ENCODE results near the gene ERFL.

The ERFL gene

DNA sequence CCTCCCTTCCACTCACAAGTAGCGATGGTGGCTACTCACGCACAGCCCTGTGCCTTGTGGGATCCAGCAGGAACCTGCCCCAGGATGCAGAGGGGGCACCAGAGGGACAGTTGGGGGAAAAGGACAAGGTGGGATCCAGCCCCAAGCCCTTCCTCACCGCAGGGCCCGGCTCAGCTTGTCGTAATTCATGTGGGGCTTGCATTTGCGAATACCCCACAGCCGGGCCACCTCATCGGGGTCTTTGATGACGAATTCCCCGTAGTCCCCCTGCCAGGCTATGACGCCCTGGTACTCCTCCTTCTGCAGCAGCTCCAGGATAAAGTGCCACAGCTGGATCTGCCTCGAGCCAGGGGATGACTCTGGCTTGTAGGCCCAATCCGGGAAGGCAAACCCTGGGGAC lies 18.5 kb downstream of the ERFL start:
- TF ChIP-seq, protein P1, sequence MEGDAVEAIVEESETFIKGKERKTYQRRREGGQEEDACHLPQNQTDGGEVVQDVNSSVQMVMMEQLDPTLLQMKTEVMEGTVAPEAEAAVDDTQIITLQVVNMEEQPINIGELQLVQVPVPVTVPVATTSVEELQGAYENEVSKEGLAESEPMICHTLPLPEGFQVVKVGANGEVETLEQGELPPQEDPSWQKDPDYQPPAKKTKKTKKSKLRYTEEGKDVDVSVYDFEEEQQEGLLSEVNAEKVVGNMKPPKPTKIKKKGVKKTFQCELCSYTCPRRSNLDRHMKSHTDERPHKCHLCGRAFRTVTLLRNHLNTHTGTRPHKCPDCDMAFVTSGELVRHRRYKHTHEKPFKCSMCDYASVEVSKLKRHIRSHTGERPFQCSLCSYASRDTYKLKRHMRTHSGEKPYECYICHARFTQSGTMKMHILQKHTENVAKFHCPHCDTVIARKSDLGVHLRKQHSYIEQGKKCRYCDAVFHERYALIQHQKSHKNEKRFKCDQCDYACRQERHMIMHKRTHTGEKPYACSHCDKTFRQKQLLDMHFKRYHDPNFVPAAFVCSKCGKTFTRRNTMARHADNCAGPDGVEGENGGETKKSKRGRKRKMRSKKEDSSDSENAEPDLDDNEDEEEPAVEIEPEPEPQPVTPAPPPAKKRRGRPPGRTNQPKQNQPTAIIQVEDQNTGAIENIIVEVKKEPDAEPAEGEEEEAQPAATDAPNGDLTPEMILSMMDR (conservative IDR thresholded peaks at IDR 0.05; ENCODE audit: control insufficient read depth, insufficient read depth, low read depth, low read length) = no peak
- no peak overlapping the region for H3K4me3 ChIP-seq (ENCODE audit: control insufficient read depth, low read depth, low read length)
- no peak for DNase-seq (ENCODE audit: low read depth)

DNA sequence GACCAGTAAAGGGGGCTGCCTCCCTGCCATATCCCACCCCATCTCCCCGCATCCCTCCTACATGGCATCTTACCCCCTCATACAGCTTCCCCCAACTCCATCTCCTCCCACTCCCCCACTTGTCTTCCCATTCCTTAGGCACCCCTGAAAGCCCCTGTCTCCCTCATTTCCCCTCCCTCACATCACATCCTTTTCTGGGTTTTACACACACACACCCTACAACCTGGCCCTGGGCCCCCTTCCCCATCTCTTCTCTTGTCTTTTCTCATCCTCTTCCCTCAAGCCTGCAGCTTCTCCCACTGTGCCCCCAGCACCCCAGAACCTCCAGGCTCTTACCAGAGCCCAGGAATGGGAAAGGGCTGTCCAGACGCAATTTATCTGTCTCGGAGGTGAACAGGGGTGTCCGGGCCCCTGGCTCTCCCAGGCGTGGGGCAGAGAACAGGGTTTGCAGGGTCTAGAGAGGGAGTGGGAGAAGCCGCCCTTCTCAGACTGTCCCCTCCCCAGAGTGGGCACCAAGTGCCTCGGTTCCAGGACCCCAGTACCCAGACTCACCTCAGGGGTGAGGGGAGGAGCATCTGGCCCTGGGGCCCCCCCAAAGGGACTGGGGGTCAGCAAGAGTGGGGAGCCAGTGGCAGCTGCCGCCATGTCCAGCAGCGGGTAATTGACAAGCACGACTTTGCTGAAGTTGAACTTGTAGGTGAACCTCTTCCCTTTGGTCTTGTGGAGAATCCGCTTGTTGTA lies 19.4 kb downstream of the ERFL start:
- TF ChIP-seq, protein P1 (conservative IDR thresholded peaks at IDR 0.05; ENCODE audit: control insufficient read depth, insufficient read depth, low read depth, low read length) = no peak
- no peak for DNase-seq (ENCODE audit: low read depth)
- H3K4me3 ChIP-seq (ENCODE audit: control insufficient read depth, low read depth, low read length) = no peak overlapping the region

DNA sequence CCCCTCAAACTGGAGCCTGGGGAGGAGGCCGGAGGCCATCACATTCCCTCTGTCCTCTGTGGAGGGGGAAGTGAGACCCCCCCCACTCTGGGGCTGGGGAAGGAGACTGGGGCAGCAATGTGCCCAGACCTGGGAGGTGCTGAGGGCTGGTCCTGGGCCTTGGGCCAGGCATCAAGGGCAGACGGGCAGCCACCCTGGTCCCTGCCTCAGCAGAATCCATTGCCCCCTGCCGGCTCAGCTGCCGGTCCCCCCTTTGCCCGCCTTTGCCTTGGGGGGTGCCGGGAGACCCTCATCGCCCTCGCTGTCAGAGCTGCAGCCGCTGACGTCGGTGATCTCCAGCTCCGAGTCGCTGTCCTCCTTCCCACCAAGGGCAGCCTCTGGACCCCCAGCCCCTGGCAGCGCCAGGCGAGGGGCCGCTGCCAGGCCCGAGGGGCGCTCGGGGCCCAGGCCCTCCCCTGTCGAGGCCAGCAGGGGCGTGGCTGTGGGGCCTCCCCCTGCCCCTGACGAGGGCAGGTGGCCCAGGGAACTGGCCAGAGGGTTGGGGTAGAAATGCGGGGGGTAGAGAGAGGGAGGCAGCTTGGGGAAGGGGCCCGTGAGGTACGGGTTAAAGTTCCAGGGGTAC lies 20.1 kb downstream of the ERFL start:
- DNase-seq (ENCODE audit: low read depth) = no peak
- H3K4me3 ChIP-seq (ENCODE audit: control insufficient read depth, low read depth, low read length) = no peak overlapping the region
- TF ChIP-seq, protein P1 (conservative IDR thresholded peaks at IDR 0.05; ENCODE audit: control insufficient read depth, insufficient read depth, low read depth, low read length) = no peak

DNA sequence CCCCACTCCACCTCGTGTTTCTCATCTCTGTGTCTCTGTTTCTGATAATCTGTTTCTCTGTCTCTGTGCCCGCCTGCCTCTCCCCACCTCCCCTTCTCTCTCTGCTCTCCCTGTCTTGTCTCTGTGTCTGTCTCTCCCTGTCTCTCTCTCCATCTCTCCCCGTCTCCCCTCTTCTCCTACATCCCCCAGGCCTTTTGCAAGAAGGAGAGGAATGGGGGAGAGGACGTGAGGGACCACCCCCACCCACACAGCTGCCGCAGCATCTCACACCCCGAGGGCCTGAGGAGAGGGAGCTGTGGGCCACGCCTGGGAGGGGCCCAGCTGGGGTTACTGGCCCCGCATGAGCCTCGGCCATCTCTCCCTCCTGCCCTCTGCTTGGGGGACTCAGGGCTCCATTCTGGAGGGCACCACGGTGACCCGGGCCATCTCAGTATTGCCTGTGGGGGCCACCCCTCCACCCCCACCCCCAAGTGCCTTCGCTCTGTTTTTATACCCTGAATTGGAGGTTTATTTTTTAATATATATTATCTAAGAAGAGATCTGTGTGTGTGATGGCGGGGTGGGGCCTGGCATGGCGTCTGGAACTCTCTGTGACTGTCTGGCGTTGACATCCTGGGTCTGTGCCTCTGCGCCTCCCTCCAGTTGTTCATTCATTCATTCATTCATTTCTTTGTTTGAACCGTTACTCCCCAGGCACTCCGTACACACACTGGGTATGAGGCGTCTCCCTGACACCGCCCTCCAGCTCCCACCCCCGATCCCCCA lies 21.2 kb downstream of the ERFL start:
- no peak overlapping the region for H3K4me3 ChIP-seq (ENCODE audit: control insufficient read depth, low read depth, low read length)
- no peak for DNase-seq (ENCODE audit: low read depth)
- TF ChIP-seq, protein P1 (conservative IDR thresholded peaks at IDR 0.05; ENCODE audit: control insufficient read depth, insufficient read depth, low read depth, low read length) = no peak

DNA sequence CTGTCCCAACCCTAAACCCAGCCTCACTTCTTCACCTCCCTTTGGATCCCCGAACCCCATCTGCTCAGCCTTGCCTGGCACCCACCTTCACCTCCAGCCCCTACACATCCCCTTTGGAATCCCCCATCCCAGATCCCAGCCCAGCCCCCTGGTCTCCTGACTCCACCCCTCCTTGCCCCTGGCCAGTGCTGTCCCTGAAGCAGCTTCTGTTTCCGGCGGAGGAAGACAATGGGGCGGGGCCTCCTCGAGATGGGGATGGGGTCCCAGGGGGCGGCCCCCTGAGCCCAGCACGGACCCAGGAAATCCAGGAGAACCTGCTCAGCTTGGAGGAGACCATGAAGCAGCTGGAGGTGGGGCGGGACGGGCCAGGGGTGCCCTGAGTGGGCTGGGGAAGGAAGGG lies 22.0 kb downstream of the ERFL start:
- no peak for DNase-seq (ENCODE audit: low read depth)
- no peak overlapping the region for H3K4me3 ChIP-seq (ENCODE audit: control insufficient read depth, low read depth, low read length)
- TF ChIP-seq, protein P1 (conservative IDR thresholded peaks at IDR 0.05; ENCODE audit: control insufficient read depth, insufficient read depth, low read depth, low read length) = no peak

DNA sequence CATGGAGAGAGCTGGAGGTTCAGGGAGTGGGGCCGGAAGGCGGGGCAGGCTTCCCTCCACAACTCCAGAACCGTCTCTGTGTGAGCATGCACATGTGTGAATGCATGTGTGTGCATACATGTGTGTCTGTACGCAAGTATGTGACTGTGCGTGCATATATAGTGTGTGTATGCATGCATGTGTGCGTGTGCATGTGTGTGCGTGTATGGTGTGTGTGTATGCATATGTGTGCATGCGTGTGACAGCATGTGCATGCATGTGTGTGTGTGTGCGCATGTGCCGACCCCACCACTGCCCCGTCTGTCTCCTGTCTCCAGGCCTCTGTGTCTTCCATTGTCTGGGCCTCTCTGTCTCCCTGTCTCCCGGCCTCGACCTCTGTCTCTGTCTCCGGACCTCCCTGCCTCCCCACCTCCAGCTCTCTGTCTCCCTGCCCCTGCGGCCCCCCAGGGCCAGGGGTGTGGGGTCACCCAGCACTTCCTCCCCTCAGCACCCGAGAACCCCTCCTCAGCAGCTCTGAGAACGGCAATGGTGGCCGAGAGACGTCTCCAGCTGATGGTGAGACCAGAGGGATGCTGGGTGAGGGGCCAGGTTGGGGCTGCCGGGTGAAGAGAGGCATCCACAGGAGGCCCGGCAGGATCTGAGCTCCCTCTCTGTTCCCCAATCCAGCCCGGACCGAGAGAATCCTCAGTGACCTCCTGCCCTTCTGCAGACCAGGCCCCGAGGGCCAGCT lies 22.8 kb downstream of the ERFL start:
- TF ChIP-seq, protein P1 (conservative IDR thresholded peaks at IDR 0.05; ENCODE audit: control insufficient read depth, insufficient read depth, low read depth, low read length) = no peak
- no peak for DNase-seq (ENCODE audit: low read depth)
- no peak overlapping the region for H3K4me3 ChIP-seq (ENCODE audit: control insufficient read depth, low read depth, low read length)

All from fibroblast of mammary gland (primary cell).